AG08395 (cell line): ENCODE measurements around the gene DNAH11.
"Not testable (repeated sequence)": the region's sequence is repeated elsewhere in the genome, so short reads cannot be mapped to it uniquely, and the experiment has no call there.

Source experiments
- DNase-seq: peaks from one replicate; pipeline ENCODE4 v3.0.0; 2012; ENCODE audit warnings: mixed read lengths, low spot score

DNAH11 gene, protein sequence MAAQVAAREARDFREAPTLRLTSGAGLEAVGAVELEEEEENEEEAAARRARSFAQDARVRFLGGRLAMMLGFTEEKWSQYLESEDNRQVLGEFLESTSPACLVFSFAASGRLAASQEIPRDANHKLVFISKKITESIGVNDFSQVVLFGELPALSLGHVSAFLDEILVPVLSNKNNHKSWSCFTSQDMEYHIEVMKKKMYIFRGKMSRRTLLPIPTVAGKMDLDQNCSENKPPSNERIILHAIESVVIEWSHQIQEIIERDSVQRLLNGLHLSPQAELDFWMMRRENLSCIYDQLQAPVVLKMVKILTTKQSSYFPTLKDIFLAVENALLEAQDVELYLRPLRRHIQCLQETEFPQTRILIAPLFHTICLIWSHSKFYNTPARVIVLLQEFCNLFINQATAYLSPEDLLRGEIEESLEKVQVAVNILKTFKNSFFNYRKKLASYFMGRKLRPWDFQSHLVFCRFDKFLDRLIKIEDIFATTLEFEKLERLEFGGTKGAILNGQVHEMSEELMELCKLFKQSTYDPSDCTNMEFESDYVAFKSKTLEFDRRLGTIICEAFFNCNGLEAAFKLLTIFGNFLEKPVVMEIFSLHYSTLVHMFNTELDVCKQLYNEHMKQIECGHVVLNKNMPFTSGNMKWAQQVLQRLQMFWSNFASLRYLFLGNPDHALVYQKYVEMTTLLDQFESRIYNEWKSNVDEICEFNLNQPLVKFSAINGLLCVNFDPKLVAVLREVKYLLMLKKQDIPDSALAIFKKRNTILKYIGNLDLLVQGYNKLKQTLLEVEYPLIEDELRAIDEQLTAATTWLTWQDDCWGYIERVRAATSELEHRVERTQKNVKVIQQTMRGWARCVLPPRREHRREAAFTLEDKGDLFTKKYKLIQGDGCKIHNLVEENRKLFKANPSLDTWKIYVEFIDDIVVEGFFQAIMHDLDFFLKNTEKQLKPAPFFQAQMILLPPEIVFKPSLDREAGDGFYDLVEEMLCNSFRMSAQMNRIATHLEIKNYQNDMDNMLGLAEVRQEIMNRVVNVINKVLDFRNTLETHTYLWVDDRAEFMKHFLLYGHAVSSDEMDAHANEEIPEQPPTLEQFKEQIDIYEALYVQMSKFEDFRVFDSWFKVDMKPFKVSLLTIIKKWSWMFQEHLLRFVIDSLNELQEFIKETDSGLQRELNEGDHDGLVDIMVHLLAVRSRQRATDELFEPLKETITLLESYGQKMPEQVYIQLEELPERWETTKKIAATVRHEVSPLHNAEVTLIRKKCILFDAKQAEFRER (N-terminal part only)

DNA sequence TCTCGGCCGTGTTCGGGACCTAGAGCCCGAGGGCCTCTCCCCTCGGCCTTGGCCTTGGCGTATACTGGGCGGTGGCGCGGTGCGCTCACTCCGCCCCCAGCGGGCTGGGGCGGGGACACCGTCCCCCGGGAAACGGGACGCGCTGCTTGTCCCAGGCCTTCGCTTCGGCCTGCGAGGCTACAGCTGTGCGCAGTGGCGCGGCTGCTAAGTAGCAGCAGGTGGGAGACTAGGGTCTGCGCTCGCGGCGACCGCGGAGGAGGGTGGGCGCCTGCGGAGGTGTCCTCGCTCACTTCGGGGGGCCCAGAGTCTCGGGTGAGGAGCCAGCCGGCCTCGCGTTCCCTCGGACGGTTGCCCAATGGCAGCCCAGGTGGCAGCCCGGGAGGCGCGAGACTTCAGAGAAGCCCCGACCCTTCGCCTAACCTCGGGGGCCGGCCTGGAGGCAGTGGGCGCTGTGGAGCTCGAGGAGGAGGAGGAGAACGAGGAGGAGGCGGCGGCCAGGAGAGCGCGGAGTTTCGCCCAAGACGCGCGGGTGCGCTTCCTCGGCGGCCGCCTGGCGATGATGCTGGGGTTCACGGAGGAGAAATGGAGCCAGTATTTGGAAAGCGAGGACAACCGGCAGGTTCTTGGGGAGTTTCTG, at the start of gene DNAH11:
TSS of gene DNAH11 (plus strand) at position 149 of the 637 bp plus-strand sequence. CDS start at position 356, 207 bp downstream.
- peak; percentile 35 for DNase-seq

- DNase-seq: no peak
These were observed 47.1 kb upstream of the DNAH11 start for GRCh38 chr7:21495731-21496130.

GRCh38 chr7:21497072-21497471, 45.8 kb upstream of the DNAH11 start:
- peak; percentile 5 for DNase-seq

DNA sequence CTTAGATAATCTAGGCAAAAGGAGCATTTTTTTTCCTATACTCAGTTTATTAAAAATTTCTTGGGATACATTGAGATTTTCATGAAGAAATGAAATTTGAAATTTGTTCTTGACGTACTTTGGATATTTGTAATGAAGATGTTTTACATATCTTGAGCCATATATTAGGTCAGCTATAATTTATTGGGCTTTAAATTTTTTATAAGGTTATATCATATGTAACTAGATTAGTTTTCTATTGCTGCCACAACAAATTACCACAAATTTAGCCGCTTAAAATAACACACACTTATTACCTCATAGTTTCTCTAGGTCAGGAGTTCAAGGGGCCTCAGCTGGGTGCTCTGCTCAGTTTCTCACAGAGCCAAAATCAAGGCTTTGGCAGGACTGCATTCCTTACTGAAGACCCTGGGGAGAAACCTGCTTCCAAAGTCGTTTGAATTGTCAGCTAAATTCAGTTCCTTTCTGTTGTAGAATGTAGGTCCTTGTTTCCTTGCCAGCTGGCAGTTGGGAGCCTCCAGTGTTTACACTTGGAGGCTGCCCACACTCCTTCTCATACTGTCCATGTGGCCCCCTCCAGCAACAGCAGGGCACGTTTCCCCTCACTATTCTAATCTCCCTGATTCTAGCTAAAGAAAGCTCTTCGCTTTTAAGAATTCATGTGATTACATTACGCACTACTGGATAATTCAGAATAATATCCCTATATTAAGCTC, 42.6 kb upstream of the DNAH11 start:
- DNase-seq: no peak

GRCh38 chr7:21504021-21504420, 38.8 kb upstream of the DNAH11 start:
- DNase-seq: no peak

- peak; percentile 41 for DNase-seq
These were observed 35.1 kb upstream of the DNAH11 start for GRCh38 chr7:21507627-21508343.

- DNase-seq: no peak
These were observed 34.3 kb upstream of the DNAH11 start for GRCh38 chr7:21508538-21508937.

DNA sequence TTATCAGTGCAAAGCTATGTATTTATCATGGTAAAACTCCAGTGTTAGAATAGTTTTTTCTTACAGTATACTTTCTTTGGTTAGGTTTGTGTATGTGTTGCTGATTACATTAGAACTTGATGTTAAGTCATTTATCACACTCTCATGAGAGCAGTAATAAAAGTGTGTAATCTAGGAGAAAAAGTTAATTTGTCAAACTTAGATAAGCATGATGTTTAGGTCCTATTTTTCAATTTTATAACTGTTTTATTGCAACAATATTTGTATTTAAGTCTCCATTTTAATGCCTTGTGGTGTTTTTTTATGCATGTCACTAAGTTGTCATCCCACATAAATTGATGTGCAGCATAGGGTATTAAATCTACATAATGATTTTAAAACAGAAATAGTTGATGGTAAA, 28.8 kb upstream of the DNAH11 start:
- DNase-seq: no peak

DNA sequence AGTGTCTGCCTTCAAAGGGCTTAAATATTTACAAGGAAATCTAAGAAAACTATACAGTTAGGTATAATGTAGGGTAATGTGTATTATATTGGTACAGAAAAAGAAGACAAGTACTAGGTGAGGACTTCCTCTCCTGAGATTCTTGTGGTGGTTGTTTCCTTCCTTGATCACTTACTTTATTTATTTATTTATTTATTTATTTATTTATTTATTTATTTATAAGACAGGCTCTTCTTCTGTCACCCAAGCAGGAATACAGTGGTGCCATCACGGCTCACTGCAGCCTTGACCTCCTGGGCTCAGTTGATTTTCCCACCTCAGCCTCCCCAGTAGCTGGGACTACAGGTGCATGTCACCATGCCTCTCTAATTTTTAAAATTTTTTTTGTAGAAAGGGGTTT, 18.2 kb upstream of the DNAH11 start:
- no peak for DNase-seq

DNA sequence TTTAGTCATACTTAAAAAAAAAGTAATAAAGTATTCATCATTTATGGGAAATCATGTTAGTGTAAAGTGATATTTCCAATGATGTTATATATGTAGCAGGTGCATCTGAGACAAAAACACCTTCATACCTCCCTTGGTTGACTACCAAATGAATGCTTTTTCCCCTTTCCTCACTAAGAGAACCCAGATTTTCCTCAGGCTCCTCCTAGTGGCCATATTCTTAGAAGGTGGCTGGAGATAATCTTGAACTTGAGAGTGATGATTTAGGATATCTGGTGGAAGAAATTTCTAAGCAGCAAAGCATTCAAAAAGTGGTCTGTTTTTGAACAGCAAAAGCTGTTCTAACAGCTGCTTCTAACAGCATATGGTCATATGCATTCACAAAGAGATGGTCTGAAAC, 16.8 kb upstream of the DNAH11 start:
- no peak for DNase-seq

- no peak for DNase-seq
These were observed 16.4 kb upstream of the DNAH11 start for GRCh38 chr7:21526448-21526847.

DNA sequence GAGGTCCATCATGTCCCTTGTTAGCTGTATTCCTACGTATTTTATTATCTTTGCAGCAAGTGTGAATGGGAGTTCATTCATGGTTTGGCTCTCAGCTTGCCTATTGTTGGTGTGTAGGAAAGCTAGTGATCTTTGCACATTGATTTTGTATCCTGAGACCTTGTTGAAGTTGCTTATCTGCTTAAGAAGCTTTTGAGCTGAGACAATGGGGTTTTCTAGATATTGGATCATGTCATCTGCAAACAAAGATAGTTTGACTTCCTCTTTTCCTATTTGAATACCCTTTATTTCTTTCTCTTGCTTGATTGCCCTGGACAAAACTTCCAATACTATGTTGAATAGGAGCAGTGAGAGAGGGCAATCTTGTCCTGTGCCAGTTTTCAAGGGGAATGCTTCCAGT, 10.4 kb upstream of the DNAH11 start:
- DNase-seq: not testable (repeated sequence)

DNA sequence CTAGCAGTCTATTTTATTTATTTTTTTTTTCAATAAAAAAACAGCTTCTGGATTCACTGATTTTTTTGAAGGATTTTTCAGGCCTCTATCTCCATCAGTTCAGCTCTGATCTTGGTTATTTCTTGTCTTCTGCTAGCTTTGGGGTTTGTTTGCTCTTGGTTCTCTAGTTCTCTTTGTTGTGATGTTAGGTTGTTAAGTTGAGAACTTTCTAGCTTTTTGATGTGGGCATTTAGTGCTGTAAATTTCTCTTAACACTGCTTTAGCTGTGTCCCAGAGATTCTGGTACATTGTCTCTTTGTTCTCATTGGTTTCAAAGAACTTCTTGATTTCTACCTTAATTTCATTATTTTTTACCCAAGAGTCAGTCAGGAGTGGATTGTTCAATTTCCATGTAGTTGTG, 9.2 kb upstream of the DNAH11 start:
- not testable (repeated sequence) for DNase-seq

- DNase-seq: not testable (repeated sequence)
These were observed 6.3 kb upstream of the DNAH11 start for GRCh38 chr7:21536445-21537118.

GRCh38 chr7:21538936-21539495, 3.8 kb upstream of the DNAH11 start:
- DNase-seq: no peak

DNA sequence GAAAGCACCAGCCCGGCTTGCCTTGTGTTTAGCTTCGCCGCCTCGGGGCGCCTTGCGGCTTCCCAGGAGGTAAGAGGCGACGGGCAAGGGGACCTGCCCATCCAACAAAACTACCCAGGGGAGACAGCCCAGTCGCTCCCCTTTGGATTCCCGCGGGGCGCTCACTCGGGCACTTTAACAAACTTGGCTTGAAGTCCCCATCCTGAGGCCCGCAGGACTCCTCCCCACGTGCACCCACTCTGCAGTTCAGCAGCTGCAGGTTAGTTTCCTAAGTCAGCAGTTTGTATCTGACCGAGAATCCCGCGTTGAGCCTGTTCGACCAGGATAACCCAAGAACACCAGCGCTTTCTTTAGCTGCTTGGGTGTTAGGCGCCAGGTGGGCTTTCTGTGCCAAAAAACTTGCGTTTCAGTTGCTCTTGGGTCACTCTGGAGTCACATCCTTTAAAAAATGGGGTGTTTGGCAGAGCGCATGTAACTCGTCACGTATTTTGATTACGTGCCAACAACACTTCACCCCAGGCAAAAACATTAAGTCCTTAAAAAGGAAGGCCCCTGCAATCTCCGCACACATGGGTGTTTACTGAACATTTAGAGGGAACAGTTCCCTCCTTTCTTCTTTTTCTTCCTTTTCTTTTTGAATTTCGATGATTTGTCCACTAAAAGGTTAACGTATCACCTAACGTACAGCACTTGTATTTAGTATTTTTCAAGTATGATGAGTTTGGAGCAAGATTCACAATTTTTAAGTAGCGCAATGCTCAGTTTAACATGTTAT, 876 bp downstream of the DNAH11 start:
- no peak for DNase-seq

DNA sequence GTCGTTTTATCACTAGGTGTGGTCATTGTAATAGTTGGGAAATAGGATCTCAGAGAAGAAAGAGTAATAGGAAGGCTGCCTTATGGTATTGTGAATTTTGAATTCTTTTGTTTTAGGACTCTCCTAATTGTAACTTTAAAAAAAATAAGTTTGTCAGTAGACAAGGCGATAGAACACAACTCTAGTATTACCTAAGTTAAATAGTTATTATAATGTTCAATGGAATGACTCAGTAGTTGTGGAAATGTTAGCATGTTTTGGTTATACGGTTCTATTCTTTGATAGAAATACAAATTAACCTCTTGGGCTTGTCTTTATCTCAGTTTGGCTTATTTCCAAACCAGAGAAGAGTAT, 1.4 kb downstream of the DNAH11 start:
- DNase-seq: no peak

- no peak for DNase-seq
These were observed 1.9 kb downstream of the DNAH11 start for GRCh38 chr7:21544715-21545114.

- DNase-seq: no peak
These were observed 4.7 kb downstream of the DNAH11 start for GRCh38 chr7:21547501-21547900.
